Thoracic aorta endothelial cell (primary cell): Measurements from ENCODE around the gene CD27. TPM values are rescaled to one million over a fixed set of nuclear protein-coding genes. Genes with fewer than 3 reads are reported as not detected.

Source experiments
- total RNA-seq: library from RNA; depleted of rRNA; stranded (reverse); fragments of >200 nt; gene quantifications from 2 replicates; pipeline ENCODE4 v1.2.3, GENCODE V29; 2012

CD27 gene
- total RNA-seq, result not detected in 2 replicates

GRCh38 chr12:6444704-6445688 is at the start of gene CD27:
Gene CD27 (plus strand): TSS chr12:6444955. CDS start chr12:6445096, 141 bp downstream.

GRCh38 chr12:6451348-6452244 is 6.8 kb downstream of the CD27 start, which contains the start of gene TAPBPL:
Gene TAPBPL (plus strand): TSS chr12:6452042. CDS start chr12:6452249, 207 bp downstream.

GRCh38 chr12:6470375-6471163 is 25.8 kb downstream of the CD27 start, which contains the start of gene VAMP1:
Gene VAMP1 (minus strand): TSS chr12:6470677. CDS start chr12:6470531, 146 bp downstream.

GRCh38 chr12:6492838-6493496 is 48.2 kb downstream of the CD27 start, which contains the start of gene MRPL51:
Gene MRPL51 (minus strand): TSS chr12:6493262. CDS start chr12:6493136, 126 bp downstream.

GRCh38 chr12:6493497-6494257 is 48.9 kb downstream of the CD27 start, which contains the start of gene NCAPD2:
Gene NCAPD2 (plus strand): TSS chr12:6494102. CDS start chr12:6495099, 997 bp downstream.

Other genes starting within 250 kb of the CD27 start
- 544 and 1,258 TPM in 2 replicates for gene CD9, start 244.6 kb upstream of the CD27 start, total RNA-seq
- 0.07 TPM in 1 of 2 replicates, not detected in the other for gene PLEKHG6, start 134.3 kb upstream of the CD27 start, total RNA-seq
- gene TNFRSF1A, start 102.9 kb upstream of the CD27 start, total RNA-seq, result 132 and 141 TPM in 2 replicates
- 0.22 TPM in 1 of 2 replicates, not detected in the other for gene SCNN1A, start 69.4 kb upstream of the CD27 start, total RNA-seq
- gene LTBR, start 60.8 kb upstream of the CD27 start, total RNA-seq, result 81.8 and 82.4 TPM in 2 replicates
- 5.5 and 8.3 TPM in 2 replicates for gene TAPBPL, start 7.1 kb downstream of the CD27 start, total RNA-seq
- gene VAMP1, start 25.7 kb downstream of the CD27 start, total RNA-seq, result 2.4 and 2.9 TPM in 2 replicates
- 115 and 145 TPM in 2 replicates for gene MRPL51, start 48.3 kb downstream of the CD27 start, total RNA-seq
- gene NCAPD2, start 49.1 kb downstream of the CD27 start, total RNA-seq, result 82.7 and 119 TPM in 2 replicates
- 6,676 and 6,710 TPM in 2 replicates for gene GAPDH, start 89.6 kb downstream of the CD27 start, total RNA-seq
- 6.3 and 7.6 TPM in 2 replicates for gene IFFO1, start 111.1 kb downstream of the CD27 start, total RNA-seq
- 47.5 and 52.7 TPM in 2 replicates for gene NOP2, start 123.3 kb downstream of the CD27 start, total RNA-seq
- gene CHD4, start 162.4 kb downstream of the CD27 start, total RNA-seq, result 222 and 230 TPM in 2 replicates
- 0.13 TPM in 1 of 2 replicates, not detected in the other for gene LPAR5, start 191.0 kb downstream of the CD27 start, total RNA-seq
- 0.50 and 0.53 TPM in 2 replicates for gene ACRBP, start 202.5 kb downstream of the CD27 start, total RNA-seq
- gene ING4, start 218.2 kb downstream of the CD27 start, total RNA-seq, result 30.1 and 35.0 TPM in 2 replicates
- gene ZNF384, start 244.4 kb downstream of the CD27 start, total RNA-seq, result 27.0 and 28.2 TPM in 2 replicates